Caco-2 (cell line): ENCODE data around the gene RBM17. TPM values are rescaled to one million over a fixed set of nuclear protein-coding genes. Genes with fewer than 3 reads are reported as not detected.
"Not testable (repeated sequence)": the region's sequence is repeated elsewhere in the genome, so short reads cannot be mapped to it uniquely, and the experiment has no call there.

Source experiments
- BruUV-seq: library from RNA; stranded (reverse); fragments of 400-500 nt; replicated peaks from 2 replicates; lab custom pipeline; 2021; lab: Mats Ljungman, UMichigan
- CTCF ChIA-PET: fragments of 300-600 bp; sonication (Branson Sonifier 250); formaldehyde crosslinking; loops from one replicate; lab custom pipeline; 2022; ENCODE audit warnings: antibody characterized with exemption; lab: Charles Lee
- POLR2A ChIA-PET: fragments of 300-600 bp; sonication (Branson Sonifier 250); formaldehyde crosslinking; loops from one replicate; lab custom pipeline; 2022; ENCODE audit warnings: antibody characterized with exemption; lab: Charles Lee
- DNase-seq, 2 experiments: peaks; one replicate each; pipeline versions ENCODE4 v3.0.0 to v3.0.0-alpha.2; 2020 to 2022
- H3K27me3 ChIP-seq: replicated peaks from 2 replicates; pipeline ENCODE4 v1.6.0; 2011; ENCODE audit warnings: low read length; ENCODE audit not compliant: control insufficient read depth, insufficient read depth
- H3K36me3 ChIP-seq: 2 replicates; pipeline ENCODE4 v1.5.1; 2011; ENCODE audit warnings: low read length; ENCODE audit not compliant: control insufficient read depth, insufficient read depth
- H3K4me1 ChIP-seq: fragments of 250-450 bp; sonication (Bioruptor Pico); 2 replicates; pipeline ENCODE4 v1.5.1; 2020; ENCODE audit warnings: mild to moderate bottlenecking
- H3K4me3 ChIP-seq: 2 replicates; pipeline ENCODE4 v1.5.1; 2011; ENCODE audit warnings: low read depth, mild to moderate bottlenecking, control low read depth, low read length
- H3K9me3 ChIP-seq: fragments of 250-450 bp; sonication (Bioruptor Pico); 2 replicates; pipeline ENCODE4 v1.5.1; 2020; ENCODE audit warnings: mild to moderate bottlenecking, moderate library complexity
- H3K27ac Mint-ChIP-seq: one replicate; pipeline ENCODE4 v1.8.0; 2022; ENCODE audit warnings: mixed read lengths; ENCODE audit not compliant: unreplicated experiment
- H3K27me3 Mint-ChIP-seq: one replicate; pipeline ENCODE4 v1.8.0; 2022; ENCODE audit warnings: mixed read lengths; ENCODE audit not compliant: insufficient read depth, unreplicated experiment
- H3K36me3 Mint-ChIP-seq: one replicate; pipeline ENCODE4 v1.8.0; 2022; ENCODE audit warnings: mild to moderate bottlenecking, mixed read lengths; ENCODE audit not compliant: insufficient read depth, unreplicated experiment
- H3K4me1 Mint-ChIP-seq: one replicate; pipeline ENCODE4 v1.8.0; 2022; ENCODE audit warnings: low read depth, mixed read lengths; ENCODE audit not compliant: unreplicated experiment
- H3K4me3 Mint-ChIP-seq: one replicate; pipeline ENCODE4 v1.8.0; 2022; ENCODE audit warnings: mild to moderate bottlenecking, moderate library complexity, mixed read lengths; ENCODE audit not compliant: unreplicated experiment
- H3K9me3 Mint-ChIP-seq: one replicate; pipeline ENCODE4 v1.8.0; 2022; ENCODE audit warnings: mixed read lengths; ENCODE audit not compliant: unreplicated experiment
- CTCF ChIP-seq, 2 experiments: fragments of 200-600 bp in 1 of 2; IDR thresholded peaks; 1 replicate in 1 of 2; 2 replicates in 1 of 2; pipeline versions ENCODE4 v1.5.1 to v1.8.0; 2011 to 2022; ENCODE audit warnings: antibody characterized with exemption in 1 of 2, control low read depth in 1 of 2, inconsistent platforms in 1 of 2, low read depth in 1 of 2, low read length in 1 of 2, mild to moderate bottlenecking in 1 of 2, moderate library complexity in 1 of 2; ENCODE audit not compliant: insufficient read depth in 1 of 2, severe bottlenecking in 1 of 2, unreplicated experiment in 1 of 2
- intact Hi-C: fragments of 100-400 bp; cut with micrococcal nuclease; formaldehyde crosslinking; loops from one replicate; pipeline ENCODE4 v1.10.0; 2022; ENCODE audit not compliant: unreplicated experiment
- total RNA-seq: library from RNA; stranded (reverse); gene quantifications from 2 replicates; pipeline ENCODE4 v1.2.3, GENCODE V29; 2022

The RBM17 gene
- total RNA-seq, 1 experiment from 2014 or later, result 290 TPM

GRCh38 chr10:6140141-6140841, 51.5 kb downstream of the RBM17 start:
- ChIA-PET POLR2A (no interaction called here), CTCF (no interaction called here)
- no peaks in the 10 kb centered on the region for H3K36me3 ChIP-seq
- DNase-seq, result no peak
- no peaks in the 10 kb centered on the region for H3K27me3 ChIP-seq
- BruUV-seq, result no TSS peak
- peaks cover 6% of the 10 kb centered on the region for H3K4me1 Mint-ChIP-seq
- no peak overlapping the region for H3K4me3 ChIP-seq
- no peaks in the 10 kb centered on the region for H3K9me3 Mint-ChIP-seq
- no peak overlapping the region for H3K4me3 Mint-ChIP-seq
- no peaks in the 10 kb centered on the region for H3K36me3 Mint-ChIP-seq
- H3K9me3 ChIP-seq, result no peaks in the 10 kb centered on the region
- intact Hi-C loops, result no loop called here
- H3K27ac Mint-ChIP-seq, result no peak overlapping the region
- TF ChIP-seq CTCF (IDR thresholded peaks at IDR 0.05; ENCODE audit: insufficient read depth in 1 of 2, low read depth in 1 of 2, low read length in 1 of 2, severe bottlenecking in 1 of 2, unreplicated experiment in 1 of 2), result no peak
- peaks cover 15% of the 10 kb centered on the region for H3K27me3 Mint-ChIP-seq
- peaks cover 4% of the 10 kb centered on the region; the same call in 1 of the 2 replicates for H3K4me1 ChIP-seq

- H3K9me3 ChIP-seq, result no peaks in the 10 kb centered on the region
- no peak for TF ChIP-seq CTCF (IDR thresholded peaks at IDR 0.05; ENCODE audit: insufficient read depth in 1 of 2, low read depth in 1 of 2, low read length in 1 of 2, severe bottlenecking in 1 of 2, unreplicated experiment in 1 of 2)
- Mint-ChIP-seq H3K4me3 (peak overlapping the region; percentile 49), H3K36me3 (no peaks in the 10 kb centered on the region), H3K9me3 (no peaks in the 10 kb centered on the region), H3K27me3 (peaks cover 15% of the 10 kb centered on the region), H3K4me1 (peaks cover 6% of the 10 kb centered on the region), H3K27ac (no peak overlapping the region)
- H3K4me1 ChIP-seq, result peaks cover 8% of the 10 kb centered on the region; the same call in 1 of the 2 replicates
- H3K36me3 ChIP-seq, result no peaks in the 10 kb centered on the region
- no TSS peak for BruUV-seq
- intact Hi-C loops, result no loop called here
- POLR2A ChIA-PET, result no interaction called here
- H3K4me3 ChIP-seq, result no peak overlapping the region
- no peak for DNase-seq
- CTCF ChIA-PET, result no interaction called here
- no peaks in the 10 kb centered on the region for H3K27me3 ChIP-seq
These were observed 52.1 kb downstream of the RBM17 start for GRCh38 chr10:6140965-6141295.

- no peaks in the 10 kb centered on the region for H3K27me3 ChIP-seq
- ChIA-PET POLR2A (no interaction called here), CTCF (no interaction called here)
- TF ChIP-seq CTCF (IDR thresholded peaks at IDR 0.05; ENCODE audit: insufficient read depth in 1 of 2, low read depth in 1 of 2, low read length in 1 of 2, severe bottlenecking in 1 of 2, unreplicated experiment in 1 of 2), result no peak
- peaks cover 13% of the 10 kb centered on the region for H3K27me3 Mint-ChIP-seq
- no TSS peak for BruUV-seq
- no peaks in the 10 kb centered on the region for H3K9me3 Mint-ChIP-seq
- peaks cover 10% of the 10 kb centered on the region; the same call in 1 of the 2 replicates for H3K4me1 ChIP-seq
- no peak for DNase-seq
- H3K4me1 Mint-ChIP-seq, result peaks cover 6% of the 10 kb centered on the region
- H3K4me3 Mint-ChIP-seq, result peak overlapping the region; percentile 49
- H3K36me3 Mint-ChIP-seq, result no peaks in the 10 kb centered on the region
- H3K4me3 ChIP-seq, result no peak overlapping the region
- no peaks in the 10 kb centered on the region for H3K9me3 ChIP-seq
- intact Hi-C loops, result no loop called here
- H3K27ac Mint-ChIP-seq, result no peak overlapping the region
- H3K36me3 ChIP-seq, result no peaks in the 10 kb centered on the region
These were observed 52.7 kb downstream of the RBM17 start for GRCh38 chr10:6141296-6142151.

- H3K4me1 Mint-ChIP-seq, H3K4me3 Mint-ChIP-seq, BruUV-seq, H3K4me1 ChIP-seq, DNase-seq, H3K27me3 ChIP-seq, intact Hi-C loops, H3K9me3 ChIP-seq, H3K27ac Mint-ChIP-seq, H3K36me3 Mint-ChIP-seq, H3K4me3 ChIP-seq, POLR2A ChIA-PET, H3K9me3 Mint-ChIP-seq, H3K36me3 ChIP-seq, H3K27me3 Mint-ChIP-seq: not testable (repeated sequence)
- CTCF ChIA-PET, result interaction anchor here (1.3 kb wide), 1 partner anchor 60 kb away, joined by 5 read pairs; the partner anchor contains the start of gene PFKFB3
These were observed 53.4 kb downstream of the RBM17 start for GRCh38 chr10:6142186-6142585.
